SK-N-SH (cell line): ENCODE measurements around the gene LRGUK.

ENCODE experiments used
- CHD2 ChIP-seq: fragments of 150-350 bp; IDR thresholded peaks from 2 replicates; pipeline ENCODE4 v1.6.1; 2018; ENCODE audit warnings: low read length; ENCODE audit not compliant: partially characterized antibody
- CTCF ChIP-seq: fragments of 200-600 bp; sonication (generic); IDR thresholded peaks from 2 replicates; pipeline ENCODE4 v1.6.1; 2017; ENCODE audit warnings: antibody characterized with exemption, mild to moderate bottlenecking, moderate library complexity
- FOSL2 ChIP-seq: IDR thresholded peaks from 2 replicates; pipeline ENCODE4 v1.4.0; 2012; ENCODE audit warnings: low read depth, mild to moderate bottlenecking, moderate library complexity, borderline replicate concordance
- JUND ChIP-seq: IDR thresholded peaks from 2 replicates; pipeline ENCODE4 v1.4.0; 2012
- MAX ChIP-seq: IDR thresholded peaks from 2 replicates; pipeline ENCODE4 v1.4.0; 2012; ENCODE audit warnings: low read depth
- PBX3 ChIP-seq: IDR thresholded peaks from 2 replicates; pipeline ENCODE4; 2012
- POLR2AphosphoS5 ChIP-seq: IDR thresholded peaks from 2 replicates; pipeline ENCODE4 v1.6.1; 2012; ENCODE audit warnings: low read depth, low read length

GRCh38 chr7:134155206-134155605, 28.1 kb downstream of the LRGUK start:
- TF ChIP-seq MAX (no peak), FOSL2 (no peak), POLR2AphosphoS5 (no peak), PBX3 (no peak), CHD2 (no peak), CTCF (no peak), JUND (no peak)
